CD1c-positive myeloid dendritic cell (primary cell): ENCODE data around the gene HMGCS1.
"Not testable (repeated sequence)": the region's sequence is repeated elsewhere in the genome, so short reads cannot be mapped to it uniquely, and the experiment has no call there.

Source experiments
- DNase-seq: peaks from one replicate; pipeline ENCODE4 v3.0.0-alpha.2; 2016; ENCODE audit errors: extremely low spot score

Gene HMGCS1

GRCh38 chr5:43312699-43313034 lies 545 bp downstream of the HMGCS1 start:
- DNase-seq, result no peak

- DNase-seq, result no peak
Measured at GRCh38 chr5:43312076-43312661, 1.0 kb downstream of the HMGCS1 start.

- DNase-seq, result no peak
Measured at GRCh38 chr5:43309637-43310036, 3.6 kb downstream of the HMGCS1 start.

- DNase-seq, result no peak
Measured at GRCh38 chr5:43309122-43309521, 4.1 kb downstream of the HMGCS1 start.

GRCh38 chr5:43306954-43307353 lies 6.3 kb downstream of the HMGCS1 start:
- DNase-seq, result not testable (repeated sequence)

GRCh38 chr5:43305948-43306565 lies 7.2 kb downstream of the HMGCS1 start:
- DNase-seq, result peak; percentile 66

GRCh38 chr5:43304525-43304924 lies 8.7 kb downstream of the HMGCS1 start:
- DNase-seq, result no peak

- no peak for DNase-seq
Measured at GRCh38 chr5:43303242-43303641, 10.0 kb downstream of the HMGCS1 start.

- no peak for DNase-seq
Measured at GRCh38 chr5:43302481-43302880, 10.7 kb downstream of the HMGCS1 start.

GRCh38 chr5:43301653-43302091 lies 11.5 kb downstream of the HMGCS1 start:
- no peak for DNase-seq

- DNase-seq, result no peak
Measured at GRCh38 chr5:43300112-43300511, 13.1 kb downstream of the HMGCS1 start.

- no peak for DNase-seq
Measured at GRCh38 chr5:43298443-43298842, 14.8 kb downstream of the HMGCS1 start.

GRCh38 chr5:43296835-43297234 lies 16.4 kb downstream of the HMGCS1 start:
- no peak for DNase-seq

- DNase-seq, result no peak
Measured at GRCh38 chr5:43295202-43295601, 18.0 kb downstream of the HMGCS1 start.

GRCh38 chr5:43294226-43294625 lies 19.0 kb downstream of the HMGCS1 start:
- no peak for DNase-seq

GRCh38 chr5:43290726-43291125 lies 22.5 kb downstream of the HMGCS1 start:
- no peak for DNase-seq

GRCh38 chr5:43288269-43288831 lies 24.9 kb downstream of the HMGCS1 start:
- DNase-seq, result no peak

GRCh38 chr5:43287493-43287892 lies 25.7 kb downstream of the HMGCS1 start:
- DNase-seq, result no peak

GRCh38 chr5:43286623-43287022 lies 26.6 kb downstream of the HMGCS1 start:
- no peak for DNase-seq

GRCh38 chr5:43281840-43282658 lies 31.2 kb downstream of the HMGCS1 start:
- no peak for DNase-seq

GRCh38 chr5:43279548-43280274 lies 33.5 kb downstream of the HMGCS1 start:
- no peak for DNase-seq

GRCh38 chr5:43275391-43275790 lies 37.8 kb downstream of the HMGCS1 start:
- DNase-seq, result no peak
